Stomach (tissue), 9 donors: Measurements from ENCODE around the gene YARS1. TPM values are rescaled to one million over a fixed set of nuclear protein-coding genes. Genes with fewer than 3 reads are reported as not detected.
"Not testable (repeated sequence)": the region's sequence is repeated elsewhere in the genome, so short reads cannot be mapped to it uniquely, and the experiment has no call there.

ENCODE experiments used
- DNase-seq, 2 donors: peaks; one replicate each; pipeline versions ENCODE4 v3.0.0 to v3.0.0-alpha.2; 2013 to 2019
- H3K27ac ChIP-seq, 5 donors: fragments of 200-600 bp in 4 of 5; sonication (generic) in 4 of 5; one replicate each; pipeline ENCODE4 v1.5.1; 2013 to 2019; ENCODE audit warnings: mild to moderate bottlenecking in 1 of 5, moderate library complexity in 1 of 5
- H3K27me3 ChIP-seq, 3 donors: fragments of 200-600 bp; sonication (generic); one replicate each; pipeline ENCODE4 v1.5.1; 2017 to 2019; ENCODE audit warnings: mixed run types in 1 of 3
- H3K36me3 ChIP-seq, 4 donors: fragments of 200-600 bp; sonication (generic); 1 replicate in 3 of 4; 2 replicates in 1 of 4; pipeline ENCODE4 v1.5.1; 2016 to 2019
- H3K4me1 ChIP-seq, 4 donors: fragments of 200-600 bp; sonication (generic); one replicate each; pipeline ENCODE4 v1.5.1; 2016 to 2019
- H3K4me3 ChIP-seq, 4 donors: fragments of 200-600 bp; sonication (generic) in 3 of 4; one replicate each; pipeline ENCODE4 v1.5.1; 2016 to 2019; ENCODE audit warnings: mild to moderate bottlenecking in 1 of 4
- H3K9me3 ChIP-seq, 4 donors: fragments of 200-600 bp; sonication (generic); one replicate each; pipeline ENCODE4 v1.5.1; 2016 to 2019
- EP300 ChIP-seq: sonication (generic); formaldehyde crosslinking; IDR thresholded peaks from one replicate; pipeline ENCODE4 v1.6.1; 2017; ENCODE audit warnings: antibody characterized with exemption
- POLR2A ChIP-seq, 4 donors: fragments of 450-650 bp; IDR thresholded peaks; one replicate each; pipeline ENCODE4 v1.6.1; 2016; ENCODE audit warnings: antibody characterized with exemption in 4 of 4, control low read depth in 2 of 4, mild to moderate bottlenecking in 1 of 4, moderate library complexity in 1 of 4
- POLR2AphosphoS5 ChIP-seq, 3 donors: sonication (generic); formaldehyde crosslinking; IDR thresholded peaks; one replicate each; pipeline ENCODE4 v1.6.1; 2016; ENCODE audit warnings: antibody characterized with exemption in 3 of 3
- WGBS, 5 donors: extraction: QIAGEN DNeasy Blood & Tissue Kit in 3 of 5; methylation state at CpG; one replicate each; pipeline versions ENCODE4 v1.1.5 to v1.1.7; 2013 to 2018; 5-methylcytosine and 5-hydroxymethylcytosine counted together
- intact Hi-C: fragments of 100-400 bp; cut with DNase I; formaldehyde crosslinking; loops from one replicate; pipeline ENCODE4 v1.15.1; 2023; ENCODE audit warnings: low total_unique reads
- polyA plus RNA-seq, 3 donors: library from polyadenylated mRNA; stranded (reverse); fragments of 200-250 nt; gene quantifications; one replicate each; pipeline ENCODE4 v1.2.3, GENCODE V29; 2013
- total RNA-seq, 5 donors: library from RNA; depleted of rRNA; stranded (reverse); fragments of >200 nt; gene quantifications; one replicate each; pipeline versions ENCODE4 v1.1.0 to v1.2.3, GENCODE V29; 2014 to 2016
- TF ChIP-seq, protein P1 (sequence below), 7 experiments: fragments of 450-650 bp in 4 of 7; fragments of 200-600 bp in 3 of 7; sonication (generic) in 3 of 7; IDR thresholded peaks; one replicate each; pipeline ENCODE4 v1.5.1; 2016 to 2019; ENCODE audit warnings: antibody characterized with exemption in 7 of 7, control low read depth in 2 of 7, mild to moderate bottlenecking in 1 of 7
- donor health status: healthy with polysubstance abuse.
- donor health status: Bipolar disorder and iron deficiency.
- donor health status: healthy.

Gene YARS1
- total and polyA plus RNA-seq, 8 donors, result 26.9 to 99.1 (median 55.4) TPM

DNA sequence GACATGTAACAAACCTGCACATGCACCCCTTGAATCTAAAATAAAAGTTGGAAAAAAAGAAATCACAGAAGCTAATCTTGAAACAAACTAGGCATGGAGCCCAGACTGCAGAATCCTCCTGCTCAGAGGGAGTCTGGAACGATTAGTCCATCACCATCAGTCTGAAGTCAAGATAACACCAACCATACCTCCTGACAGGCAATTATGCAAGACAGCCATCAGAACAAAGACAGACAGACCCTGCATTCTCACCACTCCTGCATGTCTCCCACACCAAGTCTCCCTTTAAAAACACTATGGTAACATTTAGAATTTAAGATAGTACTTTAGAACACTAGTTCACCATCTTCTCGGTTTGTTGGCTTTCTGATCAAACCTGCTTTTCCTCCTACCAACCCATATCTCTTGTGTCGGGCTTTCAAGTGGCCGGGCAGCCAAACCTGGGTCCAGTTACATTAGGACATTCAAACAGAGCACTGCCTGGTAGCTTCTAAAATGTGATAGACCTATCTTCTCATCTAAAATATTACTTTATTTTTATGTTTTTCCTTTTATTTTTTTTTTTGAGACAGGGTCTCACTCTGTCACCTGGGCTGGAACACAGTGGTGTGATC lies 10.1 kb downstream of the YARS1 start:
- DNase-seq, result peak in 1 of 2 donors; percentile 31
- intact Hi-C loops, result no loop called here

GRCh38 chr1:32806290-32806689 lies 10.9 kb downstream of the YARS1 start:
- Histone ChIP-seq H3K4me1 (peaks cover 1 to 32% (median 8%) of the 10 kb centered on the region in 4 donors), H3K27ac (no peak overlapping the region), H3K27me3 (no peaks in the 10 kb centered on the region), H3K9me3 (no peaks in the 10 kb centered on the region), H3K4me3 (no peak overlapping the region), H3K36me3 (peaks cover 25 to 94% (median 89%) of the 10 kb centered on the region in 4 donors)
- no peak for TF ChIP-seq EP300
- TF ChIP-seq, protein P1, sequence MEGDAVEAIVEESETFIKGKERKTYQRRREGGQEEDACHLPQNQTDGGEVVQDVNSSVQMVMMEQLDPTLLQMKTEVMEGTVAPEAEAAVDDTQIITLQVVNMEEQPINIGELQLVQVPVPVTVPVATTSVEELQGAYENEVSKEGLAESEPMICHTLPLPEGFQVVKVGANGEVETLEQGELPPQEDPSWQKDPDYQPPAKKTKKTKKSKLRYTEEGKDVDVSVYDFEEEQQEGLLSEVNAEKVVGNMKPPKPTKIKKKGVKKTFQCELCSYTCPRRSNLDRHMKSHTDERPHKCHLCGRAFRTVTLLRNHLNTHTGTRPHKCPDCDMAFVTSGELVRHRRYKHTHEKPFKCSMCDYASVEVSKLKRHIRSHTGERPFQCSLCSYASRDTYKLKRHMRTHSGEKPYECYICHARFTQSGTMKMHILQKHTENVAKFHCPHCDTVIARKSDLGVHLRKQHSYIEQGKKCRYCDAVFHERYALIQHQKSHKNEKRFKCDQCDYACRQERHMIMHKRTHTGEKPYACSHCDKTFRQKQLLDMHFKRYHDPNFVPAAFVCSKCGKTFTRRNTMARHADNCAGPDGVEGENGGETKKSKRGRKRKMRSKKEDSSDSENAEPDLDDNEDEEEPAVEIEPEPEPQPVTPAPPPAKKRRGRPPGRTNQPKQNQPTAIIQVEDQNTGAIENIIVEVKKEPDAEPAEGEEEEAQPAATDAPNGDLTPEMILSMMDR (IDR thresholded peaks at IDR 0.05), result no peak
- TF ChIP-seq POLR2A (IDR thresholded peaks at IDR 0.05), result no peak
- TF ChIP-seq POLR2AphosphoS5 (IDR thresholded peaks at IDR 0.05), result no peak
- DNase-seq, result no peak
- intact Hi-C loops, result no loop called here
- WGBS, 5 donors, result 78 to 89% (median 80%) methylated on average over 6 of the region's 6 CpGs

More for the DNA sequence above, 10.1 kb downstream of the YARS1 start:
- no peaks in the 10 kb centered on the region for H3K27me3 ChIP-seq
- TF ChIP-seq EP300 (no peak), POLR2AphosphoS5 (IDR thresholded peaks at IDR 0.05) (no peak), POLR2A (IDR thresholded peaks at IDR 0.05) (no peak)
- TF ChIP-seq, protein P1 (IDR thresholded peaks at IDR 0.05), result no peak
- WGBS, 5 donors, result 24 to 58% (median 43%) methylated on average over 4 of the region's 4 CpGs
- peaks cover 25 to 89% (median 84%) of the 10 kb centered on the region in 4 donors for H3K36me3 ChIP-seq
- no peaks in the 10 kb centered on the region for H3K9me3 ChIP-seq
- H3K4me3 ChIP-seq, result no peak overlapping the region
- H3K27ac ChIP-seq, result no peak overlapping the region
- peaks cover 9 to 39% (median 16%) of the 10 kb centered on the region in 4 donors for H3K4me1 ChIP-seq

GRCh38 chr1:32804460-32804859 lies 12.7 kb downstream of the YARS1 start:
- H3K27ac ChIP-seq, intact Hi-C loops, H3K4me3 ChIP-seq, DNase-seq, H3K27me3 ChIP-seq, H3K9me3 ChIP-seq: not testable (repeated sequence)
- WGBS, 5 donors, result 90 to 97% (median 96%) methylated on average over 7 to 29 of the region's 30 CpGs
- Histone ChIP-seq H3K4me1 (peaks cover 0 to 20% (median 2%) of the 10 kb centered on the region in 4 donors), H3K36me3 (peaks cover 21 to 94% (median 90%) of the 10 kb centered on the region in 4 donors)

DNA sequence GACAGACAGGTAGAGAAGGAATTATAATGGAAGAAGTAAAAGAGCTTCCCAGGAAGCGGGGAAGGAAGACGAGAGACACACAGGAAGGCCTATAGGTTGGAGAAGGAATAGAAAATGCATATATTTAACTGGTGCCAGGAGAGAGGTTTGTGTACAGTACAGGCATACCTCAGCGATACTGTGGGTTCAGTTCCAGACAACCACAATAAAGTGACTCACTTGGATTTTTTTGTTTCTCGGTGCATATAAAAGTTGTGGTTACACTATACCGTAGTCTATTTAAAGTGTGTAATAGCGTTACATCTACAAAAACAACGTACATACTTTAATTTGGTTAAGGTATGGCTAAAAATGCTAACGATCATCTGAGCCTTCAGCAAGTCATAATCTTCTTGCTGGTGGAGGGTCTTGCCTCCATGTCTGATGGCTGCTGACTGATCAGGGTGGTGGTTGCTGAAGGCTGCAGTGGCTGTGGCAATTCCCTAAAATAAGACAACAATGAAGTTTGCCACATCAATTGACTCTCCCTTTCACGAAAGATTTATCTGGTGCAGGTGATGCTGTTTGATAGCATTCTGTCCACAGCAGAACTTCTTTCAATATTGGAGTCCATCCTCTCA lies 16.0 kb downstream of the YARS1 start:
- no peak for DNase-seq
- H3K9me3 ChIP-seq, result no peaks in the 10 kb centered on the region
- no peaks in the 10 kb centered on the region for H3K27me3 ChIP-seq
- H3K4me1 ChIP-seq, result peaks cover 0 to 7% (median 0%) of the 10 kb centered on the region in 4 donors
- TF ChIP-seq POLR2AphosphoS5 (IDR thresholded peaks at IDR 0.05), result no peak
- H3K36me3 ChIP-seq, result peaks cover 20 to 92% (median 88%) of the 10 kb centered on the region in 4 donors
- intact Hi-C loops, result no loop called here
- H3K4me3 ChIP-seq, result no peak overlapping the region
- no peak overlapping the region for H3K27ac ChIP-seq
- WGBS, 5 donors, result 77 to 85% (median 81%) methylated on average over 9 of the region's 9 CpGs

GRCh38 chr1:32798679-32799416 lies 18.3 kb downstream of the YARS1 start:
- DNase-seq, result no peak
- TF ChIP-seq POLR2A (IDR thresholded peaks at IDR 0.05) (no peak), POLR2AphosphoS5 (IDR thresholded peaks at IDR 0.05) (no peak), EP300 (no peak)
- TF ChIP-seq, protein P1 (IDR thresholded peaks at IDR 0.05), result no peak
- Histone ChIP-seq H3K9me3 (no peaks in the 10 kb centered on the region), H3K27ac (peak overlapping the region in 1 of 5 donors; percentile 22), H3K4me1 (peaks cover 0 to 7% (median 0%) of the 10 kb centered on the region in 4 donors), H3K4me3 (no peak overlapping the region), H3K27me3 (no peaks in the 10 kb centered on the region), H3K36me3 (peaks cover 10 to 94% (median 91%) of the 10 kb centered on the region in 4 donors)
- intact Hi-C loops, result no loop called here
- WGBS, 5 donors, result 75 to 82% (median 80%) methylated on average over 8 of the region's 8 CpGs
